ENCODE measurements around the gene KLHL35. TPM values are rescaled to one million over a fixed set of nuclear protein-coding genes. Genes with fewer than 3 reads are reported as not detected.

KLHL35 gene
- total RNA-seq, 1 donor from 2014 or later = not detected

GRCh38 chr11:75436806-75437205 lies 3.8 kb upstream of the KLHL35 start:
- no peak for DNase-seq (ENCODE audit: extremely low spot score in 2 of 2)
- H3K27me3 ChIP-seq = no peaks in the 10 kb centered on the region
- no peaks in the 10 kb centered on the region for H3K4me1 ChIP-seq
- no peak overlapping the region for H3K4me3 ChIP-seq
- no peak overlapping the region for H3K27ac ChIP-seq
- no peaks in the 10 kb centered on the region for H3K36me3 ChIP-seq
- H3K9me3 ChIP-seq = no peaks in the 10 kb centered on the region
- TF ChIP-seq CTCF (IDR thresholded peaks at IDR 0.05) (no peak), POLR2A (IDR thresholded peaks at IDR 0.05) (no peak), POLR2AphosphoS5 (IDR thresholded peaks at IDR 0.05; ENCODE audit: insufficient read depth in 1 of 2, low read depth in 1 of 2) (no peak)
- intact Hi-C loops (cut with DNase I) = no loop called here

DNA sequence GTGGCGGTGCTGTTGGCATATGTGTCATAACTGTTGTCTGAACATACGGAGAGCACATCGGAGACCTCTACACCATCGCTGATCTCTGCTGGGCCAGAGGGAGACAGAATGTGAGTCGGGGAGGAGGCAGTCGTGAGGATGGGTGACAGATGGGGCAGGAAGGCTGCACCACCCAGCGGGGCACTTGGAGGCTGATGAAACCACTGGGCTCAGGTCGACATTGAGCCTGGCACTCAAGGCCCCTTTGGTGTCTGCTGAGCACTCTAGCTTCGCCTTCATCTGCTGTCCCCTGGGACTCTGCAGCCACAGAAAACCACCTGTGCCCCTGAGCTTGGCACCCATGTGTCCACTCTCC lies 2.5 kb upstream of the KLHL35 start:
- H3K4me3 ChIP-seq = no peak overlapping the region
- DNase-seq (ENCODE audit: extremely low spot score in 2 of 2) = no peak
- H3K27ac ChIP-seq = no peak overlapping the region
- H3K36me3 ChIP-seq = no peaks in the 10 kb centered on the region
- intact Hi-C loops (cut with DNase I) = no loop called here
- peaks cover 7% of the 10 kb centered on the region for H3K4me1 ChIP-seq
- TF ChIP-seq POLR2AphosphoS5 (IDR thresholded peaks at IDR 0.05; ENCODE audit: insufficient read depth in 1 of 2, low read depth in 1 of 2) (no peak), POLR2A (IDR thresholded peaks at IDR 0.05) (no peak), CTCF (IDR thresholded peaks at IDR 0.05) (no peak)
- no peaks in the 10 kb centered on the region for H3K27me3 ChIP-seq
- H3K9me3 ChIP-seq = no peaks in the 10 kb centered on the region

DNA sequence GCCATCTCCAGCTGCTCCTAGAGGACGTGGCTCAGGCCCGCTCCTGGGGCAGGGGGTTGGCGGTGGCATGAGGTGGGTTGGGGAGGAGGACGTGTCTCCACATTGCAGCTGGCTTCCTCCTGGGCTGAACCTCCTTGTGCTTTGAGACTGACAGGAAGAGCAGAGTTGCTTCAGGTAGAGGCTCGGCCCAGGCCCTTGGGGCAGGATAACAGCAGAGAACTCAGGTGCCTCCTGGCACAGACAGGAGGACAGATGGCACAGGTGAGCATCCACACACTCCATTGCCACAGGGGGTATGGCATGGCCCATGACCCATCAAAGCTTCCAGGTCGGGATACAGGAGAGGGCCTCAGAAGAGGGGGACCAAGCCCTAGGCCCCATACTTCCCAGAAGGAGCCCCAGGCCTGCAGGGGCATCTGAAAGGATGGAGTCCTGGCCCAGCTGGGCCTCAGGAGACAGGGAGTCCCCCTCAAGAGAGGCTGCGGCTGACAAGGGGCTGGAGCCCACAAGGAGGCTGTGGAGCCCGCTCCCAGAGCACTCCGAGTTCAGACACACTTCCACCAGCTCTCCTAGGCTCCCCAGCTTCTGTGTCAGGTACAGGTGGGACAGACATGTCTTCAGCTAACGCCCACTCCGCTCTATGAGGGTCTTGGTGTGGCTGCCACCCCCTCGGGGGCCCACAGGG lies 2.0 kb upstream of the KLHL35 start:
- Histone ChIP-seq H3K4me3 (no peak overlapping the region), H3K4me1 (peaks cover 9% of the 10 kb centered on the region), H3K36me3 (no peaks in the 10 kb centered on the region), H3K9me3 (no peaks in the 10 kb centered on the region), H3K27me3 (no peaks in the 10 kb centered on the region), H3K27ac (no peak overlapping the region)
- TF ChIP-seq POLR2AphosphoS5 (IDR thresholded peaks at IDR 0.05; ENCODE audit: insufficient read depth in 1 of 2, low read depth in 1 of 2) (no peak), POLR2A (IDR thresholded peaks at IDR 0.05) (no peak), CTCF (IDR thresholded peaks at IDR 0.05) (no peak)
- intact Hi-C loops (cut with DNase I) = no loop called here
- no peak for DNase-seq (ENCODE audit: extremely low spot score in 2 of 2)

GRCh38 chr11:75434051-75434450 lies 1.0 kb upstream of the KLHL35 start:
- no peaks in the 10 kb centered on the region for H3K27me3 ChIP-seq
- peaks cover 9% of the 10 kb centered on the region for H3K4me1 ChIP-seq
- no peaks in the 10 kb centered on the region for H3K36me3 ChIP-seq
- H3K27ac ChIP-seq = no peak overlapping the region
- no peak for DNase-seq (ENCODE audit: extremely low spot score in 2 of 2)
- intact Hi-C loops (cut with DNase I) = no loop called here
- H3K9me3 ChIP-seq = no peaks in the 10 kb centered on the region
- no peak overlapping the region for H3K4me3 ChIP-seq
- no peak for TF ChIP-seq CTCF (IDR thresholded peaks at IDR 0.05)
- TF ChIP-seq POLR2A (IDR thresholded peaks at IDR 0.05) = no peak
- TF ChIP-seq POLR2AphosphoS5 (IDR thresholded peaks at IDR 0.05; ENCODE audit: insufficient read depth in 1 of 2, low read depth in 1 of 2) = no peak

GRCh38 chr11:75433443-75433842 lies 440 bp upstream of the KLHL35 start:
- DNase-seq (ENCODE audit: extremely low spot score in 2 of 2) = no peak
- H3K27me3 ChIP-seq = no peaks in the 10 kb centered on the region
- TF ChIP-seq POLR2A (IDR thresholded peaks at IDR 0.05) = no peak
- TF ChIP-seq POLR2AphosphoS5 (IDR thresholded peaks at IDR 0.05; ENCODE audit: insufficient read depth in 1 of 2, low read depth in 1 of 2) = no peak
- no peak for TF ChIP-seq CTCF (IDR thresholded peaks at IDR 0.05)

More at GRCh38 chr11:75433443-75433842, 440 bp upstream of the KLHL35 start:
- Histone ChIP-seq H3K27ac (no peak overlapping the region), H3K9me3 (no peaks in the 10 kb centered on the region), H3K36me3 (no peaks in the 10 kb centered on the region), H3K4me3 (no peak overlapping the region), H3K4me1 (peaks cover 9% of the 10 kb centered on the region)
- intact Hi-C loops (cut with DNase I) = no loop called here

All from vagina (tissue), 2 donors.